ENCODE measurements around the gene EMX2. TPM values are rescaled to one million over a fixed set of nuclear protein-coding genes. Genes with fewer than 3 reads are reported as not detected.

Gene EMX2
- total RNA-seq, 1 donor from 2014 or later = not detected

DNA sequence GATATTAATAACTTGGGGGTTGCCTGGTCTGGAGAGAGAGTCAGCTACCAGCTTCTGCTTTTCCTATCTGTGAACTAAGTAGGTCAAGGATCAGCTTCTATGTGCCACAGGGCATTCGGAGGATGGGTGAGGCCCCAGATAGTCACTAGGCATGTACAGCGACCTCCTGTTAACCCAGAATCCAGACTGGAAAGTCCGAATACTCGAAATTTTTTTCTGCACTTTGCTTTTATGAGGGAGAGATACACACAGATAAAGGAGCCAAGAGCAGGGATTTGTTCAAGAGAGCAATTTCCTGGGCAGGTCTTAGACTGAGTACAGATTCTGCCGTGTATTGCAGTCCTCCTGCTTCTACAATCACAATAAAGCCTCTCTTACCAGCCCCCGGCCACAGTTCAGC lies 54.2 kb downstream of the EMX2 start:
- no peak for DNase-seq (ENCODE audit: extremely low read depth, low read depth, low spot score)

DNA sequence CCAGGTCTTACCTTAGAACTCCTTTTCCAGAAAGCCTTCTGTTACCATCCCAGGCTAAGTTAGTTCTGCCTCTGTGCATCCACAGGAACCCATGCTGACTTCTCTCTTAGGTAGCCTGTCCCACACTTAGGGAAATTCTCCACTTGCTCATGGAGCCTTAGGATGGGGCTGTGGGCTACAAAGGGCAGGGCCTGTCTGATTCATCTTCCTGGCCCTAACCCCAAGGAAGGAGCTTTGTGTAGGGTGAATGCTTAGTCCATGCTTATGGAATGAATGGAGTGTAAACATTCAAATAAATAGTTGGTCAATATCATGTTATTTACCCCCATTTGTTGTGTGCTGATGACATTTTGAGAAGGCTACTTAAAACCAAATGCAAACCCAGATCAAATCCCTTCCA lies 54.7 kb downstream of the EMX2 start:
- no peak for DNase-seq (ENCODE audit: extremely low read depth, low read depth, low spot score)

Other genes starting within 250 kb of the EMX2 start
- gene PDZD8, start 167.3 kb upstream of the EMX2 start, total RNA-seq = 15.0 and 23.2 TPM in 2 replicates

Measured in glomerular endothelial cell (primary cell).